Transverse colon (tissue), 4 donors: Measurements from ENCODE around the gene ADAM22.

Experiments
- CTCF ChIP-seq, 5 experiments: fragments of 200-600 bp in 3 of 5; fragments of 450-650 bp in 2 of 5; sonication (generic) in 3 of 5; IDR thresholded peaks; 1 replicate in 2 of 5; 2 replicates in 3 of 5; pipeline ENCODE4 v1.5.1; 2016 to 2017; ENCODE audit warnings: antibody characterized with exemption in 5 of 5, inconsistent platforms in 3 of 5, mild to moderate bottlenecking in 2 of 5, moderate library complexity in 1 of 5
- POLR2AphosphoS5 ChIP-seq, 3 donors: sonication (generic); formaldehyde crosslinking; IDR thresholded peaks; one replicate each; pipeline ENCODE4 v1.6.1; 2016; ENCODE audit warnings: antibody characterized with exemption in 3 of 3

GRCh38 chr7:88106434-88106833 is 172.4 kb downstream of the ADAM22 start:
- TF ChIP-seq CTCF (IDR thresholded peaks at IDR 0.05) (no peak), POLR2AphosphoS5 (IDR thresholded peaks at IDR 0.05) (no peak)
